ENCODE measurements around the gene PROSER3. TPM values are rescaled to one million over a fixed set of nuclear protein-coding genes. Genes with fewer than 3 reads are reported as not detected.

Gene PROSER3
- polyA plus RNA-seq, 3 donors, result 1.8 to 14.7 (median 2.9) TPM

- Histone ChIP-seq H3K27ac (ENCODE audit: low read depth in 1 of 2, low read length in 2 of 2) (peak within 1 kb of the TSS in 1 of 2 donors; percentile 95), H3K4me1 (ENCODE audit: control insufficient read depth in 1 of 2, insufficient read depth in 2 of 2, low read length in 2 of 2) (peaks cover 29 to 41% of the 10 kb centered on the region in 2 donors), H3K27me3 (ENCODE audit: control insufficient read depth in 2 of 2, insufficient read depth in 2 of 2, low read length in 2 of 2) (peaks cover 9 to 21% of the 10 kb centered on the region in 2 donors), H2AFZ (ENCODE audit: insufficient read depth, low read depth, low read length, poor library complexity, severe bottlenecking) (peak within 1 kb of the TSS; percentile 98), H4K20me1 (ENCODE audit: insufficient read depth, low read length) (peaks cover 12% of the 10 kb centered on the region), H3K9me3 (replicated peaks in 1 of 2; ENCODE audit: control insufficient read depth in 1 of 2, insufficient read depth in 1 of 2, low read length in 2 of 2) (no peaks in the 10 kb centered on the region), H3K36me3 (replicated peaks in 1 of 2; ENCODE audit: control insufficient read depth in 1 of 2, insufficient read depth in 2 of 2, low read length in 2 of 2) (peaks cover 32 to 40% of the 10 kb centered on the region in 2 donors), H3K79me2 (ENCODE audit: insufficient read depth, low read length) (peaks cover 12% of the 10 kb centered on the region), H3K4me2 (replicated peaks; ENCODE audit: extremely low read depth, low read length, poor library complexity, severe bottlenecking) (peak within 1 kb of the TSS; percentile 93), H3K9ac (ENCODE audit: insufficient read depth, low read length, poor library complexity, severe bottlenecking) (peak within 1 kb of the TSS; percentile 91), H3K4me3 (replicated peaks in 1 of 3; ENCODE audit: low read depth in 2 of 3, low read length in 3 of 3) (peak within 1 kb of the TSS; percentile 38 to 100 (median 96))
- H3K36me3 Mint-ChIP-seq, result peaks cover 36 to 46% of the 10 kb centered on the region in 2 donors
- peaks cover 18 to 30% (median 25%) of the 10 kb centered on the region in 3 donors for H3K27me3 Mint-ChIP-seq (ENCODE audit: low read depth in 3 of 3)
- peaks cover 32% of the 10 kb centered on the region for H3K4me1 Mint-ChIP-seq
- no peak for DNase-seq
- H3K27ac Mint-ChIP-seq, result peak within 1 kb of the TSS; percentile 76 to 96 (median 93)
- H3K4me3 Mint-ChIP-seq, result peak within 1 kb of the TSS; percentile 93 to 94
- TF ChIP-seq CTCF (IDR thresholded peaks at IDR 0.05), result no peak
- 2% methylated on average over 41 of the region's 52 CpGs for WGBS (ENCODE audit: insufficient coverage)
- intact Hi-C loops (cut with micrococcal nuclease), result loop anchor here in 1 of 2 donors (5.0 to 10.0 kb wide), 2 partner anchors 256 to 358 kb away; partner anchors contain the start of genes ALKBH6, OVOL3, POLR2I and TBCB
- peaks cover 0 to 8% (median 3%) of the 10 kb centered on the region in 7 donors for H3K9me3 Mint-ChIP-seq
Observed at GRCh38 chr19:35756377-35757230, 1.4 kb upstream of the PROSER3 start, which contains the start of gene HSPB6. TSS of gene HSPB6 (minus strand) at chr19:35757029. CDS start at chr19:35757008, 21 bp downstream.

- Histone ChIP-seq H3K27me3 (ENCODE audit: control insufficient read depth in 2 of 2, insufficient read depth in 2 of 2, low read length in 2 of 2) (peaks cover 9 to 21% of the 10 kb centered on the region in 2 donors), H3K9ac (ENCODE audit: insufficient read depth, low read length, poor library complexity, severe bottlenecking) (no peak overlapping the region), H3K4me2 (replicated peaks; ENCODE audit: extremely low read depth, low read length, poor library complexity, severe bottlenecking) (peak overlapping the region; percentile 93), H3K4me3 (replicated peaks in 1 of 3; ENCODE audit: low read depth in 2 of 3, low read length in 3 of 3) (peak overlapping the region; percentile 38 to 100 (median 96)), H3K36me3 (replicated peaks in 1 of 2; ENCODE audit: control insufficient read depth in 1 of 2, insufficient read depth in 2 of 2, low read length in 2 of 2) (peaks cover 33 to 41% of the 10 kb centered on the region in 2 donors), H3K4me1 (ENCODE audit: control insufficient read depth in 1 of 2, insufficient read depth in 2 of 2, low read length in 2 of 2) (peaks cover 29 to 41% of the 10 kb centered on the region in 2 donors), H3K27ac (ENCODE audit: low read depth in 1 of 2, low read length in 2 of 2) (no peak overlapping the region), H2AFZ (ENCODE audit: insufficient read depth, low read depth, low read length, poor library complexity, severe bottlenecking) (peak overlapping the region; percentile 81), H3K79me2 (ENCODE audit: insufficient read depth, low read length) (peaks cover 12% of the 10 kb centered on the region), H4K20me1 (ENCODE audit: insufficient read depth, low read length) (peaks cover 12% of the 10 kb centered on the region), H3K9me3 (replicated peaks in 1 of 2; ENCODE audit: control insufficient read depth in 1 of 2, insufficient read depth in 1 of 2, low read length in 2 of 2) (no peaks in the 10 kb centered on the region)
- H3K4me1 Mint-ChIP-seq, result peaks cover 32% of the 10 kb centered on the region
- H3K4me3 Mint-ChIP-seq, result peak overlapping the region; percentile 93 to 94
- H3K27me3 Mint-ChIP-seq (ENCODE audit: low read depth in 3 of 3), result peaks cover 18 to 30% (median 25%) of the 10 kb centered on the region in 3 donors
- peak overlapping the region in 4 of 7 donors; percentile 55 to 75 (median 62) for H3K27ac Mint-ChIP-seq
- intact Hi-C loops (cut with micrococcal nuclease), result loop anchor here in 1 of 2 donors (5.0 to 10.0 kb wide), 2 partner anchors 255 to 358 kb away; partner anchors contain the start of genes ALKBH6, OVOL3, POLR2I and TBCB
- no peak for TF ChIP-seq CTCF (IDR thresholded peaks at IDR 0.05)
- WGBS (ENCODE audit: insufficient coverage), result under 1% methylated on average over 12 of the region's 19 CpGs
- peaks cover 39 to 46% of the 10 kb centered on the region in 2 donors for H3K36me3 Mint-ChIP-seq
- peak in 1 of 3 donors; percentile 43 for DNase-seq
- peaks cover 0 to 8% (median 3%) of the 10 kb centered on the region in 7 donors for H3K9me3 Mint-ChIP-seq
Observed at GRCh38 chr19:35757231-35757748, 686 bp upstream of the PROSER3 start.

All from CD14-positive monocyte (primary cell).